Hepatocyte (in vitro differentiated cells): ENCODE data around the gene TESK1. TPM values are rescaled to one million over a fixed set of nuclear protein-coding genes. Genes with fewer than 3 reads are reported as not detected.
"Not testable (repeated sequence)": the region's sequence is repeated elsewhere in the genome, so short reads cannot be mapped to it uniquely, and the experiment has no call there.

Experiments
- DNase-seq: peaks from one replicate; pipeline ENCODE4 v3.0.0-alpha.2; 2016; ENCODE audit warnings: low spot score
- H2AFZ ChIP-seq: fragments of 200-600 bp; sonication (generic); 2 replicates; pipeline ENCODE4 v1.6.0; 2016; ENCODE audit warnings: antibody characterized with exemption, mild to moderate bottlenecking
- H3K27ac ChIP-seq: fragments of 200-600 bp; sonication (generic); 2 replicates; pipeline ENCODE4 v1.5.1; 2016; ENCODE audit warnings: mild to moderate bottlenecking
- H3K27me3 ChIP-seq: fragments of 200-600 bp; sonication (generic); 2 replicates; pipeline ENCODE4 v1.6.1; 2016
- H3K36me3 ChIP-seq: fragments of 200-600 bp; sonication (generic); replicated peaks from 2 replicates; pipeline ENCODE4 v1.5.1; 2016; ENCODE audit warnings: low read depth; ENCODE audit not compliant: insufficient read depth
- H3K4me1 ChIP-seq: fragments of 200-600 bp; sonication (generic); 2 replicates; pipeline ENCODE4 v1.5.1; 2016; ENCODE audit warnings: mild to moderate bottlenecking, moderate library complexity; ENCODE audit not compliant: insufficient read depth
- H3K4me2 ChIP-seq: fragments of 200-600 bp; sonication (generic); 2 replicates; pipeline ENCODE4 v1.6.0; 2016
- H3K4me3 ChIP-seq: fragments of 200-600 bp; sonication (generic); 2 replicates; pipeline ENCODE4 v1.5.1; 2016; ENCODE audit warnings: mild to moderate bottlenecking
- H3K79me2 ChIP-seq: fragments of 200-600 bp; sonication (generic); 2 replicates; pipeline ENCODE4 v1.6.0; 2017; ENCODE audit warnings: mild to moderate bottlenecking
- H3K9me2 ChIP-seq: fragments of 200-600 bp; sonication (generic); replicated peaks from 2 replicates; pipeline ENCODE4 v1.6.0; 2017; ENCODE audit warnings: mild to moderate bottlenecking; ENCODE audit not compliant: insufficient read depth
- H3K9me3 ChIP-seq: fragments of 200-600 bp; sonication (generic); 2 replicates; pipeline ENCODE4 v1.5.1; 2016; ENCODE audit warnings: low read depth, mild to moderate bottlenecking
- H4K20me1 ChIP-seq: fragments of 200-600 bp; sonication (generic); 2 replicates; pipeline ENCODE4 v1.6.0; 2016; ENCODE audit warnings: mild to moderate bottlenecking; ENCODE audit not compliant: insufficient read depth, poor library complexity, severe bottlenecking
- CTCF ChIP-seq: fragments of 200-600 bp; sonication (generic); IDR thresholded peaks from 2 replicates; pipeline ENCODE4 v1.5.1; 2016; ENCODE audit warnings: antibody characterized with exemption, mild to moderate bottlenecking; ENCODE audit not compliant: poor library complexity
- EZH2 ChIP-seq: fragments of 200-600 bp; sonication (generic); IDR thresholded peaks from 2 replicates; pipeline ENCODE4 v1.6.1; 2016; ENCODE audit warnings: antibody characterized with exemption, mild to moderate bottlenecking, borderline replicate concordance
- EZH2phosphoT487 ChIP-seq: fragments of 200-600 bp; sonication (generic); IDR thresholded peaks from one replicate; pipeline ENCODE4 v1.6.1; 2018; ENCODE audit warnings: antibody characterized with exemption, mild to moderate bottlenecking, low read depth, moderate library complexity; ENCODE audit not compliant: unreplicated experiment, severe bottlenecking
- WGBS: methylation state at CpG from one replicate; pipeline ENCODE4 v1.1.6; 2016; ENCODE audit warnings: low lambda C conversion rate; ENCODE audit errors: missing lambda C conversion rate; 5-methylcytosine and 5-hydroxymethylcytosine counted together
- polyA plus RNA-seq: library from polyadenylated mRNA; unstranded; fragments of >200 nt; fragmentation: Nextera tagmentation; extraction: Ambion mirVana; gene quantifications from 2 replicates; pipeline ENCODE4 v1.2.1, GENCODE V29; 2016
- total RNA-seq: library from RNA; depleted of rRNA; stranded (reverse); fragments of >200 nt; gene quantifications from 2 replicates; pipeline ENCODE4 v1.2.3, GENCODE V29; 2014

Gene TESK1
- total and polyA plus RNA-seq, 2 experiments from 2014 or later = 17.4 to 30.3 TPM

- not testable (repeated sequence) for DNase-seq, H3K9me3 ChIP-seq, H4K20me1 ChIP-seq, H3K79me2 ChIP-seq, H3K9me2 ChIP-seq, H3K27ac ChIP-seq, H3K4me1 ChIP-seq, H3K4me2 ChIP-seq, H3K4me3 ChIP-seq, H3K27me3 ChIP-seq, H2AFZ ChIP-seq, H3K36me3 ChIP-seq
- 96% methylated on average over 5 of the region's 5 CpGs for WGBS
Observed at GRCh38 chr9:35588506-35588905, 16.6 kb upstream of the TESK1 start.

GRCh38 chr9:35593581-35593980, 11.5 kb upstream of the TESK1 start:
- Histone ChIP-seq H3K4me3 (no peak overlapping the region), H3K36me3 (no peaks in the 10 kb centered on the region), H3K27me3 (no peaks in the 10 kb centered on the region), H3K4me1 (no peaks in the 10 kb centered on the region), H3K79me2 (no peaks in the 10 kb centered on the region), H3K4me2 (no peak overlapping the region), H2AFZ (no peak overlapping the region), H3K9me3 (peaks cover 4% of the 10 kb centered on the region), H3K9me2 (no peaks in the 10 kb centered on the region), H4K20me1 (no peaks in the 10 kb centered on the region), H3K27ac (no peak overlapping the region)
- TF ChIP-seq EZH2 = no peak
- TF ChIP-seq EZH2phosphoT487 = no peak
- TF ChIP-seq CTCF = no peak
- DNase-seq = no peak

GRCh38 chr9:35594471-35594870, 10.6 kb upstream of the TESK1 start:
- WGBS = 94% methylated on average over 4 of the region's 4 CpGs
- DNase-seq = no peak
- Histone ChIP-seq H3K9me3 (peaks cover 4% of the 10 kb centered on the region), H3K4me3 (no peak overlapping the region), H3K36me3 (no peaks in the 10 kb centered on the region), H3K27ac (no peak overlapping the region), H4K20me1 (no peaks in the 10 kb centered on the region), H3K4me1 (no peaks in the 10 kb centered on the region), H3K4me2 (no peak overlapping the region), H2AFZ (no peak overlapping the region), H3K27me3 (no peaks in the 10 kb centered on the region), H3K79me2 (no peaks in the 10 kb centered on the region), H3K9me2 (no peaks in the 10 kb centered on the region)
- TF ChIP-seq CTCF (no peak), EZH2phosphoT487 (no peak), EZH2 (no peak)

- H3K4me3 ChIP-seq, H3K27ac ChIP-seq, DNase-seq, H3K27me3 ChIP-seq, H4K20me1 ChIP-seq, H3K9me3 ChIP-seq, H3K9me2 ChIP-seq, H2AFZ ChIP-seq, H3K4me2 ChIP-seq, H3K36me3 ChIP-seq, H3K79me2 ChIP-seq, H3K4me1 ChIP-seq: not testable (repeated sequence)
- 93% methylated on average over 2 of the region's 2 CpGs for WGBS
Observed at GRCh38 chr9:35596907-35597306, 8.2 kb upstream of the TESK1 start.
